ENCODE results near the gene KIAA1549. TPM values are rescaled to one million over a fixed set of nuclear protein-coding genes. Genes with fewer than 3 reads are reported as not detected.

Gene KIAA1549
- total and polyA plus RNA-seq, 9 of the 15 experiments (the other 6 are each of a cell fraction or from before 2014, with no cell fraction given): 0.01 to 0.29 (median 0.07) TPM

GRCh38 chr7:138887872-138888656 is 93.1 kb downstream of the KIAA1549 start:
- no peak for FAIRE-seq
- no peak for DNase-seq (ENCODE audit: extremely low read depth in 1 of 4, low spot score in 3 of 4)
- 3% methylated on average over 10 of the region's 10 CpGs for WGBS (ENCODE audit: insufficient coverage, low coverage, missing lambda C conversion rate)
- H3K4me2 ChIP-seq (ENCODE audit: insufficient read depth, low read length): no peak overlapping the region
- intact Hi-C loops (cut with micrococcal nuclease): loop anchor here (2.0 to 10.0 kb wide), 3 partner anchors 95 to 189 kb away; no protein-coding TSS in a partner anchor
- H3K4me3 ChIP-seq: no peak overlapping the region
- no peaks in the 10 kb centered on the region for H3K36me3 ChIP-seq (ENCODE audit: control insufficient read depth, insufficient read depth, low read length)
- H3K4me1 ChIP-seq (replicated peaks in 1 of 2; ENCODE audit: control insufficient read depth in 2 of 2, insufficient read depth in 2 of 2, low read length in 2 of 2): no peaks in the 10 kb centered on the region
- no peak overlapping the region for H2AFZ ChIP-seq (ENCODE audit: low read depth, low read length)
- no peaks in the 10 kb centered on the region for H3K9me1 ChIP-seq (ENCODE audit: control insufficient read depth, insufficient read depth, low read length)
- TF ChIP-seq SMARCE1 (IDR thresholded peaks at IDR 0.05) (no peak), SREBF1 (IDR thresholded peaks at IDR 0.05; ENCODE audit: borderline replicate concordance, low read depth, low read length) (no peak), RFX1 (IDR thresholded peaks at IDR 0.05) (no peak), TAF9B (IDR thresholded peaks at IDR 0.05; ENCODE audit: partially characterized antibody) (no peak), ZNF764 (CRISPR knock-in tag; IDR thresholded peaks at IDR 0.05; ENCODE audit: low read depth) (no peak), CBX2 (IDR thresholded peaks at IDR 0.05; ENCODE audit: insufficient read depth, low read length, poor library complexity, severe bottlenecking) (no peak), FOXP4 (CRISPR knock-in tag; IDR thresholded peaks at IDR 0.05; ENCODE audit: borderline replicate concordance) (no peak), POLR3G (IDR thresholded peaks at IDR 0.05; ENCODE audit: extremely low read depth, insufficient read length, insufficient replicate concordance) (no peak), SMAD3 (CRISPR knock-in tag; conservative IDR thresholded peaks at IDR 0.05) (no peak), KAT8 (IDR thresholded peaks at IDR 0.05; ENCODE audit: low read depth) (no peak), TBL1XR1 (IDR thresholded peaks at IDR 0.05; ENCODE audit: low read length in 2 of 2) (no peak), CEBPB (tag; IDR thresholded peaks at IDR 0.05) (no peak)
- POLR2A ChIA-PET: interaction anchor here (0.5 kb wide), 1 partner anchor 11 kb away, joined by 3 read pairs; no protein-coding TSS in a partner anchor
- in situ Hi-C loops (cut with MboI): no loop called here
- no peak overlapping the region for H3K9ac ChIP-seq (ENCODE audit: insufficient read depth in 1 of 2, low read depth in 2 of 2, low read length in 2 of 2)
- BruUV-seq (replicated peaks): no TSS peak
- no peaks in the 10 kb centered on the region for H3K9me3 ChIP-seq (replicated peaks; ENCODE audit: control insufficient read depth, insufficient read depth, low read depth, low read length)
- H3K79me2 ChIP-seq (ENCODE audit: control insufficient read depth, insufficient read depth, low read length): no peaks in the 10 kb centered on the region
- no peaks in the 10 kb centered on the region for H4K20me1 ChIP-seq (replicated peaks; ENCODE audit: control insufficient read depth, insufficient read depth, low read length)
- CTCF ChIA-PET (ENCODE audit: low intra/inter-chr PET ratio): no interaction called here
- no peak overlapping the region for H3K27ac ChIP-seq (ENCODE audit: extremely low read depth, low read depth, low read length)
- peaks cover 52 to 66% of the 10 kb centered on the region in 2 experiments for H3K27me3 ChIP-seq (ENCODE audit: control insufficient read depth in 2 of 2, insufficient read depth in 2 of 2, low read length in 2 of 2)
- ATAC-seq: no peak
